Right hindlimb (tissue), 1 donor: Measurements from ENCODE around the gene CELSR3.
A peak's percentile ranks its signal among the peaks of the same experiment; 100 is the strongest.

Source experiments
- DNase-seq: peaks from one replicate; pipeline ENCODE4 v3.0.0-alpha.2; 2018

Gene CELSR3

GRCh38 chr3:48598323-48599076 lies 64.2 kb downstream of the CELSR3 start:
- DNase-seq: peak; percentile 58

DNA sequence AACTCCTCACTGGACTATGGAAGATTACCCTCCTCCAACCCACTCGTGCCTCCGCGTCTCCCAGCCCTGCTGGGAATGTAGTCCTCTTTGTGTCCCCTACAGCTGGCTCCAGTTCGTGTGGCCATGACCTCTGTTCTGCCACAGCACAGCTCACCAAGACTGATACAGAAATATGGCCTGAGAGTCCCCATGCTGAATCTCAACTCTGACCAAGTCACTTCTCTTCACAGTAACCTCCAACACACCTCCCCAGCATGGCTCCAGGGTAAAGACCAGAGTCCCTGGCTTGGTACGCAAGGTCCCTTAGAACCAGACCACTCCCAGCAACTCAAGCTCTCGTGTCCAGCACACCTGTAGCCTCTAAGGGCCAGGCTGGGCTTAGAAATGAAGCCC lies 65.3 kb downstream of the CELSR3 start:
- no peak for DNase-seq

DNA sequence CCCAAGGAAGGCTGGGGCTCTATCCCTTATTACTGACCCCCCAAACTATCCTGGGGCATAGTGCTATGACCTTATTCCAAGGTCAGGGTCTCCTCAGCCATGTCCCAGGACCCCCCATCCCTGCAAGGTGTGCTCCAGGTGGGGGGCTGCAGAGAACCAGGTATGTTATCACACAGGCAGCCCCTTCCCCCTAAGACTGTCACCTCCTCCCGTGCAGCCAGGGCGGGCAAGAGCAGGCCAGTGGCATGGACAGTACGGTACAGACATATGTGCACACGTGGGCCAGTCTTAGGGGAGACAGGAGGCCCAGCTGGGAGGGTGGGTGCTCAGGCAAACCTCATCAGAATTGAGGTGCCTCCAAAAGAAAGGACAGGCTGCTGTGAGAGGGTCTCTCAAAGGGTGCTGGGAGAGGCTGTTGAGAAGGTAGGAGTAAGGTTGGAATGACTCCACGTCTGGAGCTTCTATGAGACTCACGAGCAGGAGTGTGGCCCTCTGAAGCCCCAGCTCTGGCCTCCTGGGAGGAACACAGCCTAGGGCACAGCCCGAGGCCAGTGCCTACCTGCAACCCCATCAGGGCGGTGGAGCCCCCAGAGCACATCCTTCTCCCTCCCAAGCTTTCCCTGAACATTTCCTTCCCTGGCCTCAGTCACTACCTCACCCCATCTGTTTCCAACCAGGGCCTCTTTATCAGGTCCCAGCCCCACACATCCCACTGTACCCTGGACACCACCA lies 65.8 kb downstream of the CELSR3 start:
- no peak for DNase-seq

DNA sequence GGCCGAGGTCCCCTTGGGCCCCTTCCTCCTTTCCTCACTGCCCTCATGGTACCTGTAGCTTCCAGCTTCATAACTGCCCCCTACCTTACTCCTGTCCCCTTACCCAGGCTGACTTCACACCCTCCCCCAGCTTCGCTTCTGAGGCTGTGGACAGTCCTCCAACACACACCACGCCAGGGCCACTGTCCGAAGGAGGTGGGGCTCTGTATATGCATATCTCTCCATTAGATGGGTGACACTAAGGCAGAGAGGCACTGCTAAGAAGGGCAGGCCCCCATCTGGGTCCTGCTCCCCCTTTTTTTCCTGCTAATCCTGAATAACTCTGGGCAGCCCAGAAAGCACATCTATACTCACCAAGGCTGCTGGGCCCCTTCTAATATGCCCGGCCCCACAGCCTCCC lies 66.5 kb downstream of the CELSR3 start:
- no peak for DNase-seq

DNA sequence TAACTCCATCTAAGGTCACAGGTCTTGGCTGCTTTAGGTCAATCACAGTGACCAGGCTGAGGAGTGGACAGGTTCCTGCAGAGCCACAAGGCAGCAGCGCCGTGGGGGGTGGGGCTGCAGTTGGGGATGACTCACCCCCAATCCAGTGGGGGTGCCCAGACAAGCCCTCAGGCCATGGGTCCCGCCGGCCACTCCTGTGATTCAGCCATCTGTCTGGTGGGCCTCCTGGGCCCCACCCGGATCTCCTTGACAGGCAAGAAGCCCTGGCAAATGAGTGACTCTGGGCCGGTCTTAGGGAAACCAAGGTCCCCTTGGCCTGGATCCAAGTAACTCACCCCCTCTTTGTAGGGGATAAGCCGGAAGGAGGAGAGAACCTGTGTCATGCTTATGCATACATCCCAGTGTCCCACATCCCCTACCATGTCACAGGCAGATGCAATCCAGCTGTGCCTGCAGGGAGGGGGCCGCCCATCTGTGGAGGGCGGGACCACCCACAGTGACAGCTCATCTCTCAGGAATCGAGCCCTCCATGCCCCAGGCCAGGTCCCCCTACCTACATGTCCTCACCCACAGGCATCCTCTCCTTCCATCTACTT lies 67.1 kb downstream of the CELSR3 start:
- DNase-seq: no peak

DNA sequence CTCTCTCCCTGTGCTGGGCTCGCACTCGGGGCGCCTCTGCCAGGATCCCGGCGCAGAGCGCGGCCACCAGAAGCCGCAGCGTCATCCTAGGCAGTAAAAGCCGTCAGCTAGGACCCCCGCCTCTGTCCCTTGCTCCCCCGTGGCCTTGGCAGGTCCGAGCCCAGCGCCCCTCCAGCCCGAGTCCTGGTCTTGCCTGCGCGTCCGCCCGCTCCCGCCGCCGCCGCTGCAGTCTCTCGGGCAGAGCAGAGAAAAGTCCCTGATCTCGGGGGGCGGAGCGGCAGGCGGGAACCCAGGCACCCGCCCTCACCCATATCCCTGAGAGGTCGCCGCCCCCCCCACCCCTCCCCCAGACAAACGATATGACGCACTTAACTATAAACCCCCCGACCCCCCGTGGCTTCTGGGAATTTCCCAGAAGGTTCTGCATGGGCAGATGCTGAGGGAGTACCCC lies 67.6 kb downstream of the CELSR3 start, which contains the start of gene COL7A1:
Gene COL7A1, minus strand, starts transcription at position 255 of the 451 bp plus-strand sequence. Its CDS starts 170 bp downstream, at position 85.
- no peak for DNase-seq

GRCh38 chr3:48594417-48595049 lies 68.2 kb downstream of the CELSR3 start:
- no peak for DNase-seq

- DNase-seq: no peak
Measured at GRCh38 chr3:48593337-48593736, 69.3 kb downstream of the CELSR3 start.

GRCh38 chr3:48592519-48593087 lies 70.1 kb downstream of the CELSR3 start:
- no peak for DNase-seq

DNA sequence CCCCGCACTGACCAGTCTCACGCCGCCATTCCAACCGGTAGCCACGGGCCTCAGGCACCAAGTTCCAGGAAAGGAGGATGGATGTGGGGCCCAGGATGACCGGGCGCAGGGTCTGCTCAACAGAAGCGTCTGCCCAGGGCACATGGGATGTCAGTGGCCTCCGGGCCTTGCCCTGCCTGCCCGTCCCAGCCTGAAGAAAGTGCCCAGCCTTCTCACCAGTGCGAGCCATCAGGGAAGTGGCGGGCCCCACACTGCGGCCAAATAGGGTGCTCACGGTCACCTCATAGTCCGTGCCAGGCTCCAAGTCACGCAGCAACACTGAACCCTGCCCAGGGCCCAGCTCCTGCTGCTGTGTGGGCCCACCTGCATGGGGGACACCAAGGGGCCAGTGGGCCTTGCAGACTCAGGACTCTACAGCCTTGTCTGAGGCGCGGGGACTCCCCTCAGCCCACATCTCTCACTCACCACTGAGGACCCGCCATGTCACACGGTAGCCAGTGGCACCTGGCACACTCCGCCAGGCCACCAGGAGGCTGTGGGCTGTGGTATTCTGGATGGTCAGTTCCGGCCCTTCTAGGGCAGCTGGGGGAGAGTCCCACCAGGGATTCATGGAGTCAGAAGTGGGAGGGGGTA lies 70.7 kb downstream of the CELSR3 start:
- no peak for DNase-seq

DNA sequence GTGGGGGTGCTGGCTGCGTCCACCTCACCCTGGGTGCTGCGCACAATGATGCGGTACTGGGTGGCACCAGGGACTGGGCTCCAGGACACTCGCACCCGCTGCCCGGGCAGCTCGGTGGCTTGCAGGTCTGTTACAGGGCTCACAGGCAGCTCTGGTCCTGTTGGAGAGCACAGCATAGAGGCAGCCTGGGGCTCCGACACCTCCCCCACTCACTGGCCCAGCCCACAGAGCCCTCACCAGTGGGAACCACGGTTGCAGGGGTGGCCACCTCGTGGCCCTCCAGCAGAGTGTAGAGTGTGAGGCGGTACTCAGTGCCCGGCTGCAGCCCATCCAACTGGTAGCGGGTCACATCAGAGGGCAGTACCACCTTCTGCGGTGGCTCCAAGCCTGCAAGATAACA lies 71.2 kb downstream of the CELSR3 start:
- no peak for DNase-seq

GRCh38 chr3:48588230-48588629 lies 74.5 kb downstream of the CELSR3 start:
- DNase-seq: no peak

- DNase-seq: no peak
Measured at GRCh38 chr3:48587686-48588085, 75.0 kb downstream of the CELSR3 start.
